GM19438 (cell line): ENCODE measurements around the gene ZNF273.
"Not testable (repeated sequence)": the region's sequence is repeated elsewhere in the genome, so short reads cannot be mapped to it uniquely, and the experiment has no call there.

ENCODE experiments used
- ATAC-seq: cut with Tn5 transposase; IDR thresholded peaks from one replicate; pipeline ENCODE4 v1.9.1; 2021; ENCODE audit warnings: low read depth; ENCODE audit not compliant: unreplicated experiment

ZNF273 gene

DNA sequence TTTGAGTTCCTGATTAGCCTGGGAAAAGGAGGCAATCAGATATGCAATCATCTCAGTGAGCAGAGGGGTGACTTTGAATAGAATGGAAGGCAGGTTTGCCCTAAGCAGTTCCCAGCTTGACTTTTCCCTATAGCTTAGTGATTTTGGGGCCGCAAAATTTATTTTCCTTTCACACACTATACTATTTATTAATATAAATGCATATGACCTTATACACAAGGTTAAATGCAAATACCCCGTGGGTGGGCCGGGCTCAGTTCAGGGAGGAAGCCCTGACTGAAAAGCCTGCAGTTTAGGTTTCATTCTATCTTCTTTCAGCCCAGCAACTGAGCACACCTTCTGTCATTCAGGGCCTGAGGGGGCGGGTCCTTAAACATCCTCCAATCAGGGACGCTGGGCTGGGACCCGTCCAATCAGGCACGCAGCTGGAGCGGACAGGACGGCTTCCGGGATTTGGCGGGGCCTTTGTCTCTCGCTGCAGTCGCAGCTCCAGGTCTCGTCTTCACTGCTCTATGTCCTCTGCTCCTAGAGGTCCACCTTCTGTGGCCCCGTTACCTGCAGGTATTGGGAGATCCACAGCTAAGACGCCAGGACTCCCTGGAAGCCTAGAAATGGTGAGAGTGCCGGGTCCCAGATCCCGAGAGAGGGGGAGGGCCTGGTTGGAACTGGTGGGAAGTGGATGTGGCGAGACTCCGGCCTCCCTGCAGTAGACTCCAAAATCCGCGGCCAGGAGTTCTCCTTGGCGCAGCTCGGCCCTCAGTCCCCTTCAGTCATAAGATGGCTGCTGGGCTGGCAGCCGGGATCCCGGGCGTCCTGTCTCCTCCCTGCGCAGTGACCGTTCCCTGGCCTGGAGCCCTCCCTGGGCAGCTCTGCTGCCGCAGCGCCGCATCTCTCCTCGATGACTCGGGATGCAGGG is at the start of gene ZNF273:
ZNF273 (plus strand) TSS at position 468 of the 916 bp plus-strand sequence; CDS start at position 513, 45 bp downstream.
- ATAC-seq: peak; percentile 99

DNA sequence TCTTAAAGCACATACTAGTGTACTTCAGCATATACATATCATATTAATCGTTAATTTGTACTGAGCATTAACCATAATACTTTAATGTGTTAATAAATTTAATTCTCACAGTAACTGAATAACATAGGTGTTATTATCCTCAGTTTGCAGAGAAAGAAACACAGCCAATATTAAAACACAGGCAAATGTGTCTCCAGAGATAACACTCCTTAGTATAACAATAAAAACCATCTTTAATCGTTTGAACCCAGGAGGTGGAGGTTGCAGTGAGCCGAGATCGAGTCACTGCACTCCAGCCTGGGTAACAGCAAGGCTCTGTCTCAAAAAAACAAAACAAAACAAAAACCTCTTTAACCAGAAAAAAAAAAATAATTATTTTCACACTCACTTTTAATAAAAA is 49.4 kb upstream of the ZNF273 start:
- ATAC-seq: no peak

DNA sequence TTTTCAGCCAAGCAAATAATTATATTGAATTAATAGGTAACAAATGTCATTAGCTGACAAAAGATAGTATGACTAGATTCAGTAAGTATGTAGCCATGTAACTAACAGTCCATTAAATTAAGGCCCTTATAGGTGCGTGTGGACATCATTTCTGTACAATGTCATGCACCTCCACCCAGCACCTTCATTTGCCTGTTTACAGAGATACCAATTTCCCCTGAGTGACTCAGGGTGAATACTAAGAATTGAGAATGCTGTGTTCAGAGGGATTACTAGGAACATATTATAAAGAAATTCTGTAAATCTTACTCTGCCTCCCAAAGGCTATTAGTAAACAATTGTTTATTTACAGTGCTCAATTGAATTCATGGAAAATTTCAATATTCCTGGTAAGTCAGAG is 48.1 kb upstream of the ZNF273 start:
- ATAC-seq: no peak

DNA sequence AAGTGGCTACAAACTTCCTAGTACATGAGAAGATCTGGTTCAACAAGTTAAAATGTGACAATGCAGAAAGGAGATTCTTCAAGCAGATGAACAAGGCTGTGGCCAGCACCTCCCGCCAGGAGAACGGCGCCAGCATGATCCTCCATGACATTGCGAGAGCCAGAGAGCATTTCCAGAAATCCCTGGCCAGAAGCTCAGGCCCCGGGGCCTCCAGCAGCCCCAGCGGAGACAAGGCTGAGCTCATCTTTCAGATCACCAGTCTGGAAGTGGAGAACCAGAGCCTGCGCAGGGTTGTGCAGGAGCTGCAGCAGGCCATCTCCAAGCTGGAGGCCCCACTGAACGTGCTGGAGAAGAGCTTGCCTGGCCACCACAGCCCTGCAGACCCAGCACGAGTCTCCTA is 40.1 kb upstream of the ZNF273 start:
- ATAC-seq: no peak

DNA sequence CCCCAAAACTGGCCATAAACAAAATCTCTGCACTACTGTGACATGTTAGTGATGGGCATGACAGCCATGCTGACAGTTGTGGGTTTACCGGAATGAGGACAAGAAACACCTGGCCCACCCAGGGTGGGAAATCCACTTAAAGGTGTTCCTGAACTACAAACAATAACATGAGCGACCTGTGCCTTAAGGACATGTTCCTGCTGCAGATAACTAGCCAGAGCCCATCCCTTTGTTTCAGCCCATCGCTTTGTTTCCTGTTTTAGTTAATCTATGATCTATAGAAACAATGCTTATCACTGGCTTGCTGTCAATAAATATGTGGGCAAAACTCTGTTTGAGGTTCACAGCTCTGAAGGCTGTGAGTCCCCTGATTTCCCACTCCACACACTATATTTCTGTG is 39.5 kb upstream of the ZNF273 start:
- not testable (repeated sequence) for ATAC-seq

DNA sequence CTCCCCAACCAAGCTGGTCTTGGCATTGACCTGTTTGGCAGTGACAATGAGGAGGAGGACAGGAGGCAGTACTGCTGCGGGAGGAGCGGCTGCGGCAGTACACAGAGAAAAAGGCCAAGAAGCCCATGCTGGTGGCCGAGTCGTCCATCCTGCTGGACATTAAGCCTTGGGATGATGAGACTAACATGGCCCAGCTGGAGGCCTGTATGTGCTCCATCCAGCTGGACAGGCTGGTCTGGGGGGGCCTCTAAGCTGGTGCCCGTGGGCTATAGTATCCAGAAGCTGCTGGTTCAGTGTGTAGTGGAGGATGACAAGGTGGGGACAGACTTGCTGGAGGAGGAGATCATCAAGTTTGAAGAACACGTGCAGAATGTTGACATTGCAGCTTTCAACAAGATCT is 39.1 kb upstream of the ZNF273 start:
- no peak for ATAC-seq

DNA sequence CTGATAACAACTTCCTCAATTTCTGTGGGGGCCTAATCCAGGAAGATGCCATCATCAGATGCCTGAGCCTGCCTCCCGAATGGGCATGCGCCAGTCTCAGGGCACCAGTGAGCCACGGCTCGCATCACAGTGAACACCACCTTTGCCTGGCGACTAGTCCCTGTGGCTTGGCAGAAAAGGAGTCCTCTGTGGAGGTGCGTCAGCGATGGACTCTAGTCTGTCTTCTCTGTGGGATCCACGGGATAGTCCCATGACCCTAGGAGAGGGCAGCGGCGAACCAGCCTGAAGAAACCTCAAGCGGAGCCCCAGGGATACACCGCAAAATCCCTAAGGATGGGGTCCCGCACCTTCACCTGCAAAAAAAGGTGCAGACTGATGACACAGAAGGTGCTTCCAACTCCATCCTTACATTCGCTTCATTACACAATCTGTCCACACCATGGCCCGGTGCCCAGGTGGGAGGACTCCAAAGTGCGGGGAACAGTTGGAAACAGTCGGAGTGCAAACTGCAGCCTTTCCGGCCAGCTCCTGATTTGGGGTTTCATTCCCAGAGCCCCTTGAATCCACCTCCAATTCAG is 35.1 kb upstream of the ZNF273 start:
- no peak for ATAC-seq

DNA sequence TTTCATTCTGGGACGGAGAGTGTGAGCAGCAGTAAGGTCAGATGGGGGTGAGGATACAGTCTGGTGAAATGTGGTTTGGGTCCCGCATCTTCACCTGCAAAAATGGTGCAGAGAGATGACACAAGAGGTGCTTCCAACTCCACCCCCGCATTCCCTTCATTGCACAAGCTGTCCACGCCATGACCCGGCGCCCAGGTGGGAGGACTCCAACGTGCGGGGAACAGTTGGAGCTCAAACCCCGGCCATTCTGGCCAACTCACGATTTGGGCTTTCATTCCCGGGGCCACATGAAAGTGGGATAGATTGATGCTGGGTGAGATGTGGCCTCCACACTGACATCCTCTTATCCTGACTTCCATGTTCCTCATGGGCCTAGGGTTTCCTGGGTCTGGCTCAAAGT is 34.6 kb upstream of the ZNF273 start:
- ATAC-seq: no peak

DNA sequence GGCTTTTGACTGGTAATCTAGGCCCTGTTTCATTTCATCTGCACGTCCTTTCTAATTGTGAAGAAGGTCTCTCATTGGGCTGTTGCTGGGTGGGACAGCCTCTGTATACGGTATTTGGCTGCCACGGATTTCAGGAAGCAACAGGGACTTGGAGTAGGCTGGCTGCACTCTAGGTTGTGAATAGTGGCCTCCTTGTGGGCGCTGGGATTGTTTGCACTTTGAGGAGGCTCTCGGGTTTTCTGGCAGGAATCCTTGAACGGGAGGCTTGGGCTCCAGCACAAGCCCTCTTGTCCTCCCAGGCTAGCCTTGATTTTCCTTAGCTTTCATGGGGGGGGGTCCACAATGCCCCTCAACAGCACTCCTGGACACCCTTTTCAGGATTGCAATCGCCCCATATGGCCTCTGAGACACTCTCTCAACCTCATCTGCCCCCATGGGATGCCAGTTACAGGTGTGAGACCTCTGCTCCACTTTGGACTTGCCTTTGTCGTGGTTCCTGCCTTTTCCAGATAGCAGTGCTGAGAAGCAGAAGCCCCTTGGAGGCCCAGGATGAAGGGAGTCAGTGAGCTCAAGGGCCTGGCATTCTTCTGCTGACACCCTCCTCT is 33.9 kb upstream of the ZNF273 start:
- ATAC-seq: no peak

DNA sequence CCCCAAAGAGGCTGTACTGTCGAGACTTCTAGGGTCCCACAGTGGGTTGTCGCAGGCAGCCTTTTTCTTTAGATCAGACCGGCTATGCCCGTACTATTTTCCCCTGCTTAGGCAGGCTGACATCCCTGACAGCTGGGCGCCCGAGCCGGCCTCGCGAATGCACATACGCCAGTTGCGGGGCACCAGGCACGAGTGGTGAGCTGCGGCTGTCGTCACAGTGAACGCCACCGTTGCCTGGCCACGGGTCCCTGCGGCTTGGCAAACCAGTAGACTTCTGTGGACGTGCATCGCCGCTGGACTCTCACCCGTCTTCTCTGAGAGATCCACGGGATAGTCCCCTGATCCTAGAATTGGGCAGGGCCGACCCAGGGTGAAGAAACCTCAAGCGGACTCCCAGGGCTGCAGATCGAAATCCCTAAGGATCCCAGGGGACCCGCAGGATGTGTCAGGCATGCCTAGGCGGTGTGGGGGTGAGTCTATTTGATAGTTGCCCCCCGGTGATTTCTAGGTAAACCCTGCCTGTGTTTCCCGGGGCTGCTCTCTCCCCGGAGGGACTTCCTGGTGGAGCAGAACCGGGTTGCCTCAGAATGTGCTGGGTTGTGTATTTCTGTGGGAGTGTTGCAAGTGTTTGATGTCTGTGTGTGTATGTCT is 33.0 kb upstream of the ZNF273 start:
- no peak for ATAC-seq

DNA sequence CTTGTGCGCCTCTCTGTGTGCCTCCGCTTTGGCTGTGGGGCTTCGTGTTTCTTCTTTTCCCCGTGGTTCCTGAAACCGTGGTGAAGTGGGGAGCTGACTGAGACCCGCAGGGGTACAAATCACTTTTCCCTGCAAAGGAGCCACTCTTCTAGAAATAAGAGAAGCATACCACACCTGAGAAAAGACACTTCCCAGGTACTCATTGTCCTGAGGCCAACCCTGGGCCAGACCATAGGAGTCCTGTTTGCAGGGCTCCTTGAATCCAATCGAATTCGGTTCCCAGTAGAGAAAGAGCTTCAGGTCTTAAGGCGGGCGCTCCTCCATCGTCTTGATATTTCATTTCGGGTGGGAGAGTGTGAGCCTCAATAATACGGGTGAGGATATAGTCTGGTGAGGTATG is 32.4 kb upstream of the ZNF273 start:
- no peak for ATAC-seq

DNA sequence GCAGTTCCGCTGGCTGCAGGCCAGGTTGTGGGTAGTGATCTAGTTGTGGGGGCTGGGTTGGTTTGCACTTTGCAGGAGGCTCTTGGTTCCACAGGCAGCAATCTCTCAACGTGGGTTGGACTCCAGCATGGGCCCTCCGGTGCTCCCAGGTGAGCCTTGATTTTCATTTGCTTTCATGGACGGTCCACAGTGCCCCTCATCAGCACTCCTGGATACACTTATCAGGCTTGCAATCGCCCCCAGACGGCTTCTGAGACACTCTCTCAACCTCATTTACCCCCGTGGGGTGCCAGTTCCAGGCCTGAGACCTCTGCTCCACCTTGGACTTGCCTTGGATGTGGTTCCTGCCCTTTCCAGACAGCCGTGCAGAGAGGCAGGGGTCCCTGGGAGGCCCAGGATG is 31.3 kb upstream of the ZNF273 start:
- ATAC-seq: no peak

DNA sequence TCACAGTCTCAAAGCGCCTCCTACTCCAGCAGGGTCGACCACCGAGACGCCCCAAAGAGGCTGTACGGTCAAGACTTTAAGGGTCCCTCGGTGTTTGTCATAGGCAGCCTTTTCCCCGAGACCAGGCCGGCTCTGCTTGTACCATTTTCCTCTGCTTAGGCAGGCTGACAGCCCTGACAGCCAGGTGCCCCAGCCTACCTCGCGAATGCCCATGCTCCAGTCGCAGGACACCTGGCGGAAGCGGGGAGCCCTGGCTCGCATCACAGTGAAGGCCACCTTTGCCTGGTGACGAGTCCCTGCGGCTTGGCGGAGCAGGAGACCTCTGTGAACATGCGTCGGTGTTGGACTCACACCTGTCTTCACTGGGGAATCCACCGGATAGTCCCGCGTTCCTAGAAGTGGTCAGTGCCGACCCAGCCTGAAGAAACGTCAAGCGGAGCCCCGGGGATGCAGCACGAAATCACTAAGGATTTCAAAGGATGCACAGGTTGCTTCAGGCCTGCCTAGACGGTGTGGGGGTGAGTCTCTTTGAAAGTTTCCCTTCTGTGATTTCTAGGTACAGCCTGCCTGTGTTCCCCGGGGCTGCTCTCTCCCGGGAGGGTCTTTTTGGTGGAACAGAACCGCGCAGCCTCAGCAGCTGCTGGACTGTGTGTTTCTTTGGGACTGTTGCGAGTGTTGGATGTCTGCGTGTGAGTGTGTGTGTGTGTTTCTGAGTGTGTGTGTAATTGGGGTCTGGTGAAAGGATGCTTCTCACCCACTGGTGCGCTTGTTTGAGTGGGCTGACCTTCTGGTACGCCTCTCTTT is 30.5 kb upstream of the ZNF273 start:
- ATAC-seq: no peak

DNA sequence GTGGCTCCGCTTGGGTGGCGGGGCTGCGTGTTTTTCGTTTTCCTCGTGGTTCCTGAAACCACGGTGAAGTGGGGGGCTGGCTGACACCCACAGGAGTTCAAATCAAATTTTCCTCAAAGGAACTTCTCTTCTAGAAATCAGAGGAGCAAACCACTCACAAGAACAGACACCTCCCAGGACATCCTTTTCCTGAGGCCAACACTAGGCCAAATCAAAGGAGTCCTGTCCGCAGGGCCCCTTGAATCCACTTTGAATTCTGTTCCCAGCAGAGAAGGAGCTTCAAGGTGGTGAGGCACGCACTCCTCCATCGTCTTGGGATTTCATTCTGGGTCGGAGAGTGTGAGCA is 29.9 kb upstream of the ZNF273 start:
- no peak for ATAC-seq

DNA sequence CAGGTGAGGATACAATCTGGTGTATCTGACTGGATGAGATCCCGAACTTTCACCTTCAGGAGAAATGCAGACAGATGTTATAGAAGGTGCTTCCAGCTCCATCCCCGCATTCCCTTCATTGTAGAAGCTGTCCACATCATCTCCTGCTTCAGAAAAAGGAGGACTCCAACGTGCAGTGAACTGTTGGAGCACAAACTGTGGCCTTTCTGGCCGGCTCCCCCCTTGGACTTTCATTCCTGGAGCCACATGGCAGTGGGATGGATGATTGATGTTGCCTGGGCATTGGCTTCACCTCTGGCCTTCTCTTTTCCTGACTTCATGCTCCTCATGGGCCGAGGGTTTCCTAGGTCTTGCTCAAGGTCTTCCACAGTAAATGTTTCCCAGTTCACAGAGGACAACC is 29.6 kb upstream of the ZNF273 start:
- no peak for ATAC-seq

DNA sequence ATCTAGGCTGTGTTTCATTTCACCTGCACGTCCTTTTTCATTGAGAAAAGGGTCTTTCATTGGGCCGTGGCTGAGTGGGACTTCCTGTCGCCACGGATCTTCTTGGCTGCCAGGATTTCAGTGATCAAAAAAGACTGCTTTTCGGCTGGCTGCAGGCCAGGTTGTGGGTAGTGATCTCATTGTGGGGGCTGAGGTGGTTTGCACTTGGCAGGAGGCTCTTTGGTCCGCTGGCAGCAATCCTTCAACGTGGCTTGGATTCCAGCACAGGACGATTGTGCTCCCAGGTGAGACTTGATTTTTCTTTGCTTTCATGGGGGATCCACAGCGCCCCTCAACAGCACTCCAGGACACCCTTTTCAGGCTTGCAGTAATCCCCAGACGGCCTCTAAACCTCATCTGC is 29.0 kb upstream of the ZNF273 start:
- ATAC-seq: no peak

DNA sequence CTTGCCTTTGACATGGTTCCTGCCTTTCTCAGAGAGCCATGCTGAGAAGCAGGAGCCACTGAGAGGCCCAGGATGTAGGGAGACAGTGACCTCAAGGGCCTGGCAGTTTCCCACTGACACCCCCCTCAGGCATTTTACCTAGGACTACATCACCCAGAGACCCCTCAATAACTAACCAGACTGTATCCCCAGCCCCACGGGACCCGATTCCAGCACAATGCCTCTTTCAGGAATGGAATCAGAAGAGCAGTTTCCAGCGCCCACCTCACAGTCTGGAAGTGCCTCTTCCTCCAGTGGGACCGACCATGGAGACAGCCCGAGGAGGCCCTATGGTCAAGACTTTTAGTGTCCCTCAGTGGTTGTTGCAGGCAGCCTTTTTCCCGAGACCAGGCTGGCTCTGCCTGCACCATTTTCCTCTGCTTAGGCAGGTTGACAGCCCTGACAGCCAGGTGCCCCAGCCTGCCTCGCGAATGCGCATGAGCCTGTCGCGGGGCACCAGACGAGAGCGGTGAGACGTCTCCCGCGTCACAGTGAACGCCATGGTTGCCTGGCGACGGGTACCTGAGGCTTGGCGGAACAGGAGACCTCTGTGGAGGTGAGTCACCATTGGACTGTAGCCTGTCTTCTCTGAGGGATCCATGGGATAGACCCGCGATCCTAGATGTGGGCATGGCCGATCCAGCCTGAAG is 28.4 kb upstream of the ZNF273 start:
- no peak for ATAC-seq

DNA sequence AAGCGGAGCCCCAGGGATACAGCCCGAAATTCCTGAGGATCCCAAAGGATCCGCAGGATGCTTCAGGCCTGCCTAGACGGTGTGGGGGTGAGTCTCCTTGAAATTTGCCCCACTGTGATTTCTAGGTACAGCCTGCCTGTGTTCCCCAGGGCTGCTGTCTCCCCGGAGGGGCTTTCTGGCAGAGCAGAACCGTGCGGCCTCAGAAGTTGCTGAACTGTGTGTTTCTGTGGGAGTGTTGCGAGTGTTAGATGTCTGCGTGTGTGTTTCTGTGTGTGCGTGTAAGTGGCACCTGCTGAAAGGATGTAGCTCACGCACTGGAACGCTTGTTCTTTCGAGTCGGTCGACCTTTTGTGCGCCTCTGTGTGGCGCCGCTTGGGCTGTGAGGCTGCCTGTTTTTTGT is 27.8 kb upstream of the ZNF273 start:
- ATAC-seq: no peak

DNA sequence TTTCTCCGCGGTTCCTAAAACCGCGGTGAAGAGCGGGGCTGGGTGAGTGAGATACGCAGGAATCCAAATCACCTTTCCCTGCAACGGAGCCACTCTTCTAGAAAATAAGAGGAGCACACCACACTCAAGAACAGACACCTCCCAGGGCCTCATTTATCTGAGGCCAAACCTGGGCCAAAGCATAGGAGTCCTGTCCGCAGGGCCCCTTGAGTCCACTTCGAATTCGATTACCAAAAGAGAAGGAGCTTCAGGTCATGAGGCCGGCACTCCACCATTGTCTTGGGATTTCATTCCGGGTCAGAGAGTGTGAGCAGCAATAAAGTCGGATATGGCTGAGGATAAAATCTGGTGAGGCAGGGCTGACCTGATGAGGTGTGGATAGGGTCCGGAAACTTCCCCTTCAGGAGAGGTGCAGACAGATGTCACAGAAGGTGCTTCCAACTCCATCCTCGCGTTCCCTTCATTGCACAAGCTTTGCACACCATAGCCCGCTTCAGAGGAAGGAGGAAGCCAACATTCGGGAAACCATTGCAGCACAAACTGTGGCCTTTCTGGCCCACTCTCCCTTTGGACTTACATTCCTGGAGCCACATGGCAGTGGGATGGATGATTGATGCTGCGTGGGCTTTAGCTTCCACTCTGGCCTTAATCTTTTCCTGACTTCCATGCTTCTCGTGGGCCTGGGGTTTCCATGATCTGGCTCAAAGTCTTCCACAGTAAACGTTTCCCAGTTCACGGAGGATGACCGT is 27.2 kb upstream of the ZNF273 start:
- ATAC-seq: no peak
